Brain microvascular endothelial cell (primary cell): ENCODE results near the gene BTBD16.

Experiments used
- DNase-seq: peaks from one replicate; pipeline ENCODE4 v3.0.0-alpha.2; 2020
- H3K27ac ChIP-seq: fragments of 250-450 bp; sonication (Bioruptor Pico); 2 replicates; pipeline ENCODE4 v1.5.1; 2020; ENCODE audit warnings: mild to moderate bottlenecking, moderate library complexity
- H3K27me3 ChIP-seq: fragments of 250-450 bp; sonication (Bioruptor Pico); replicated peaks from 2 replicates; pipeline ENCODE4 v1.5.1; 2020; ENCODE audit warnings: mild to moderate bottlenecking
- H3K36me3 ChIP-seq: fragments of 250-450 bp; sonication (Bioruptor Pico); replicated peaks from 2 replicates; pipeline ENCODE4 v1.5.1; 2020; ENCODE audit warnings: mild to moderate bottlenecking
- H3K4me3 ChIP-seq: 2 replicates; pipeline ENCODE4 v1.5.1; 2011; ENCODE audit warnings: low read depth, mild to moderate bottlenecking, control low read depth, low read length, moderate library complexity
- in situ Hi-C: cut with HindIII; loops from 2 replicates; pipeline ENCODE4 v1.10.0; 2017; ENCODE audit warnings: low sequenced_read_pairs, low pct_ligation_motif_present
- TF ChIP-seq, protein P1 (sequence below): IDR thresholded peaks from 2 replicates; pipeline ENCODE4 v1.5.1; 2011; ENCODE audit warnings: low read depth, mild to moderate bottlenecking, moderate library complexity, low read length, control low read depth, inconsistent platforms; ENCODE audit errors: missing control alignments

BTBD16 gene

DNA sequence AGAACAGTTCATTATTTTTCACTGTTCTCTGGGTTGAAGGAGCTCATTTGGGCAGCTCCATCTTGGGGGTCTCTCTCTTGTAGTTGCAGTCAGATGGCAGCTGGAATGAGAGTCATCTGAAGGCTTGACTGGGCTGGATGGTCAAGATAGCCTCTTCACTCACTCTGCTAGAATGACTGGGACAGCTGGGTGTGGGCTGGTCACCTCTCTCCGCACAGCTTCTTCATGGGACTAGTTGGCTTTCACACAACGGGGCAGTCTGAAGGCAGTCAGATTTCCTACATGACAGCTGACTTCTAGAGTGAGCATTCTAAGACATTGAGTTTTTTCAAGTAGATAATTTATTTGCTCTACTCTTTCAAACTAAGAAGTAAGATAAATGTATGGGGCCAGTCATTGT is 116.5 kb downstream of the BTBD16 start:
- no peak for DNase-seq
- in situ Hi-C loops: no loop called here
- H3K27ac ChIP-seq: no peak overlapping the region
- no peaks in the 10 kb centered on the region for H3K27me3 ChIP-seq
- TF ChIP-seq, protein P1, sequence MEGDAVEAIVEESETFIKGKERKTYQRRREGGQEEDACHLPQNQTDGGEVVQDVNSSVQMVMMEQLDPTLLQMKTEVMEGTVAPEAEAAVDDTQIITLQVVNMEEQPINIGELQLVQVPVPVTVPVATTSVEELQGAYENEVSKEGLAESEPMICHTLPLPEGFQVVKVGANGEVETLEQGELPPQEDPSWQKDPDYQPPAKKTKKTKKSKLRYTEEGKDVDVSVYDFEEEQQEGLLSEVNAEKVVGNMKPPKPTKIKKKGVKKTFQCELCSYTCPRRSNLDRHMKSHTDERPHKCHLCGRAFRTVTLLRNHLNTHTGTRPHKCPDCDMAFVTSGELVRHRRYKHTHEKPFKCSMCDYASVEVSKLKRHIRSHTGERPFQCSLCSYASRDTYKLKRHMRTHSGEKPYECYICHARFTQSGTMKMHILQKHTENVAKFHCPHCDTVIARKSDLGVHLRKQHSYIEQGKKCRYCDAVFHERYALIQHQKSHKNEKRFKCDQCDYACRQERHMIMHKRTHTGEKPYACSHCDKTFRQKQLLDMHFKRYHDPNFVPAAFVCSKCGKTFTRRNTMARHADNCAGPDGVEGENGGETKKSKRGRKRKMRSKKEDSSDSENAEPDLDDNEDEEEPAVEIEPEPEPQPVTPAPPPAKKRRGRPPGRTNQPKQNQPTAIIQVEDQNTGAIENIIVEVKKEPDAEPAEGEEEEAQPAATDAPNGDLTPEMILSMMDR: no peak
- H3K36me3 ChIP-seq: no peaks in the 10 kb centered on the region
- H3K4me3 ChIP-seq: no peak overlapping the region
